Measurements from ENCODE around the gene CADPS. TPM values are rescaled to one million over a fixed set of nuclear protein-coding genes. Genes with fewer than 3 reads are reported as not detected.
"Not testable (repeated sequence)": the region's sequence is repeated elsewhere in the genome, so short reads cannot be mapped to it uniquely, and the experiment has no call there.

CADPS gene
- total RNA-seq, 2 experiments from 2014 or later, result not detected

- Mint-ChIP-seq H3K27me3 (peaks cover 4% of the 10 kb centered on the region), H3K36me3 (no peaks in the 10 kb centered on the region), H3K27ac (no peak overlapping the region), H3K4me3 (no peak overlapping the region), H3K4me1 (no peaks in the 10 kb centered on the region), H3K9me3 (no peaks in the 10 kb centered on the region)
- DNase-seq, result no peak
These were observed 288.9 kb downstream of the CADPS start for GRCh38 chr3:62586356-62586755.

DNA sequence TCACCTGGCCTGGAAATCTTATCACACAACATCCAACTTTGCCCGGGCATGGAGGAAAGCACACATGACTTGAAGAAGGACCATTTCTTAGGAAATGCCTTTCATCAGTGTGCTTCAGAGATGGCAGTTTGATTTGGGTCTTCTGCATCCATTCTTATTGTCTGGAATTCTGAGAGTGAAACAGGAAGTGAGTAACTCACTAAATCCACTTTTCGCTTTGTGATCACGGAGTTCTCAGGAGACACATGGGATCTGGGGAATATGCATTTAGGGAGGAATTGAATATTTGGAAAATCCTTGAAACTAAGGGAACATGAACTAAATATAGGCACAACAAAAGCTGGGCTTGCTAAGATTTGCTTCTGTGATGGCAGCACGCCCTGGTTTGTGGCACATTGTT is 289.4 kb downstream of the CADPS start:
- Mint-ChIP-seq H3K36me3 (no peaks in the 10 kb centered on the region), H3K4me1 (no peaks in the 10 kb centered on the region), H3K27me3 (no peaks in the 10 kb centered on the region), H3K27ac (no peak overlapping the region), H3K4me3 (no peak overlapping the region), H3K9me3 (no peaks in the 10 kb centered on the region)
- DNase-seq, result no peak

DNA sequence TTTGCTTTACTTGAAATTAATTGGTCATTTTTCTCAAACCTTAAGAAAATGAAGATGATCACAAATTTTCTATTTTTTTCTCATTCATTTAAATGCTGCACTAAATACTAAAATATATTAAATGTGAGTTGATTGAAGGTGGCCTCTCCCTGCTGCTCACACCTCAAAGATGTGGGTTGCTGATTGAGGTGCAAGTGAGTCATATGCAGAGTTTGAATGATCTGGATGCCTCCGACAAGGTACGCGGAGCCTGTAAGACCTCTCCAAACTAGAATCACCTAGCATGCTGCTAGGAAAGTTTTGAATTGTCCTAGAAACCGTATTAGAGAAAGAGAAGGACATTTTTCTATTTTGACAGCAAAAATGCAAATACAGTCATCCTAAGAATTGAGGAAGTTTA is 290.6 kb downstream of the CADPS start:
- Mint-ChIP-seq H3K9me3 (peaks cover 5% of the 10 kb centered on the region), H3K4me3 (no peak overlapping the region), H3K36me3 (no peaks in the 10 kb centered on the region), H3K27ac (no peak overlapping the region), H3K4me1 (no peaks in the 10 kb centered on the region), H3K27me3 (no peaks in the 10 kb centered on the region)
- no peak for DNase-seq

DNA sequence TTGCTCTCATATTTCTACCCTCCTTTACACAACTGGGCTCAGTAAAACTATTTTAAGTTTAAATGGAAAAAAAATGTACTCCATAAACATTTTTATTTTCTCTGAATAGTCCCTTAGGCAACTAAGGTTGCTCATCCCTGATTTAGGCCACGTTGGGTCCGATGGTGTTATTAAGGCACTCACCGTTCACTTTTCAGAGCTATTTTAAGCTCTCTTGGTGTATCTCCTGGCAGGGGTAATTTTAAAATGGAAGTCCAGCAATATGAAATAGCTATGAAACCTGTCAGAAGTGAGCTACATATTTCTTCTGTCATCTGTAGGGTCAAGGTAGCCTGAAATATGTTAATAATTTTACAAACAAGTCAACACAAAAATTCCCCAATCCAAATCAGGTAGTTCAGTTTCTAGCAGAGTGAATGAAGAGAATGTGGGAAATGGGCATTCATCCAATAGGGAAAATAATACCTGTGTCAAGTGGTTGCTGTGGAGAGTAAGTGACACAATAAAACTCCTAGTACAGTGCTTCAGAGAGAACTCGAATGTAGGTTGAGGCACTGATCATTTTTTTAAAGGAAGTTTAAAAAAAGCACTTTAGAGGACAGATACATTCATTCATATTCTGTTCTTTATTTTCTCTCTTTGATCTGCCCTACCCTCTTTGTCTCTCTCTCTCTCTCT is 292.6 kb downstream of the CADPS start:
- Mint-ChIP-seq H3K9me3 (peaks cover 13% of the 10 kb centered on the region), H3K27ac (no peak overlapping the region), H3K27me3 (no peaks in the 10 kb centered on the region), H3K4me1 (no peaks in the 10 kb centered on the region), H3K4me3 (no peak overlapping the region), H3K36me3 (no peaks in the 10 kb centered on the region)
- no peak for DNase-seq

- DNase-seq, H3K4me1 Mint-ChIP-seq, H3K27ac Mint-ChIP-seq, H3K4me3 Mint-ChIP-seq, H3K36me3 Mint-ChIP-seq, H3K27me3 Mint-ChIP-seq: not testable (repeated sequence)
- H3K9me3 Mint-ChIP-seq, result peaks cover 13% of the 10 kb centered on the region
These were observed 294.7 kb downstream of the CADPS start for GRCh38 chr3:62580485-62580884.

DNA sequence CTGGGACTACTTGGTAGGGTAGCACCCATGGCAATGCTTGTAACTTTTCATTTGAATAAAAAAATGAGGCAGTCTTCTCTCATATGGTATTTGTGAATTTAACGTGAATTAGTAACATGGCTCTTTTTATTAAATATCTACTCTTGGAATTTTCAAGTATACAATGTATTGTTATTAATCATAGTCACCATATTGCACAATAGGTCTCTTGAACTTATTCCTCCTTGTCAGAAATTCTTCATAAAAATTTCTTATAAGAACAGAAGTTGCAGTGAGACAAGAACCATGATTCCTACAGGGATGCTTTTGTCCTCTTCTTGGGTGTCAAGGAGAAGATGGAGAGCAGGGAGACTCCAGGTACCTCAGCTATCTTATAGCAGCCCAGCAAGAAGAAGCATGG is 298.1 kb downstream of the CADPS start:
- H3K4me1 Mint-ChIP-seq, result no peaks in the 10 kb centered on the region
- H3K27ac Mint-ChIP-seq, result no peak overlapping the region
- H3K36me3 Mint-ChIP-seq, result no peaks in the 10 kb centered on the region
- H3K9me3 Mint-ChIP-seq, result peaks cover 13% of the 10 kb centered on the region
- H3K27me3 Mint-ChIP-seq, result peaks cover 8% of the 10 kb centered on the region
- H3K4me3 Mint-ChIP-seq, result no peak overlapping the region
- DNase-seq, result no peak

GRCh38 chr3:62574266-62574898 is 300.8 kb downstream of the CADPS start:
- Mint-ChIP-seq H3K4me3 (no peak overlapping the region), H3K27ac (no peak overlapping the region), H3K36me3 (no peaks in the 10 kb centered on the region), H3K9me3 (peaks cover 5% of the 10 kb centered on the region), H3K4me1 (no peaks in the 10 kb centered on the region), H3K27me3 (peaks cover 19% of the 10 kb centered on the region)
- no peak for DNase-seq

- Mint-ChIP-seq H3K9me3 (no peaks in the 10 kb centered on the region), H3K4me3 (no peak overlapping the region), H3K27ac (no peak overlapping the region), H3K36me3 (no peaks in the 10 kb centered on the region), H3K4me1 (no peaks in the 10 kb centered on the region), H3K27me3 (peaks cover 21% of the 10 kb centered on the region)
- DNase-seq, result no peak
These were observed 303.3 kb downstream of the CADPS start for GRCh38 chr3:62571916-62572315.

DNA sequence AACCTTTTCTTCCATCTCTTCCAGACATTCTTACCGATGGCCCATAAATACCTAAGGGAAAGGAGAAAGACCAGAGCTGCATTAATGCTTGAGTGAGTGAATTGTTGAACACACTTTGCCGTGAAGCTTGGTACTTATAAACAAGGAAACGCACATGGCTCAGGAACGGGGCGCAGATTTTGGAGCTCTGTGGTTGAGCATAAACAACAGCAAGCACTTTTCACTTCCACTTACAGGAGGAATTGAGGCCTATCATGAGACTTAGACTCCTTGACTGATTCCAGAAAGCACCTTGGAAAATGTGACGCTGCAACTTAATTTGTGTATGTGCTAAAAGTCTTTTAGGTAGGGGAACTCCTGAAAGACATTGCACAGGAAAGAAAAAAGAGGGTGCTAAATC is 304.3 kb downstream of the CADPS start:
- Mint-ChIP-seq H3K4me1 (no peaks in the 10 kb centered on the region), H3K27ac (no peak overlapping the region), H3K4me3 (no peak overlapping the region), H3K36me3 (no peaks in the 10 kb centered on the region), H3K9me3 (no peaks in the 10 kb centered on the region), H3K27me3 (peaks cover 21% of the 10 kb centered on the region)
- no peak for DNase-seq

DNA sequence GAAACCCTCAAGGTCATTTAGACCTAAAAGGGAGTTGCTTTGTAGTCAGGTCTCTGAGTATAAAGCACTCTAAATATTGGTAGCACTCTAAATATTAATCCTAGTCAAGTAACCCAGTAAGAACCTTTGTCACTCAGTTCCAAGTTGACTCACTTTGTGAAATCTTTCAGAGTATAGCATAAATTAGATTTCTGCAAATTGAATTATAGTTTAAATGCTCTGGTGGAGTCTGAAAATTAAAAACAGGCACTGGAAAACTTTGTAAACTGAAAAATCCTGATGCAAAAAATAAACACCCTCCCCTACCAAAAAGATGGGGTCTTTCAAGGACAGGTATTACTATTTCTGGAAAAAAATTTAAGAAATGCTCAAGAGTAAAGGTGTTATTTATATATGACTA is 305.6 kb downstream of the CADPS start:
- Mint-ChIP-seq H3K9me3 (no peaks in the 10 kb centered on the region), H3K27me3 (peaks cover 21% of the 10 kb centered on the region), H3K27ac (no peak overlapping the region), H3K4me1 (no peaks in the 10 kb centered on the region), H3K4me3 (no peak overlapping the region), H3K36me3 (no peaks in the 10 kb centered on the region)
- no peak for DNase-seq

GRCh38 chr3:62567097-62568021 is 307.9 kb downstream of the CADPS start:
- Mint-ChIP-seq H3K36me3 (no peaks in the 10 kb centered on the region), H3K4me3 (no peak overlapping the region), H3K27ac (no peak overlapping the region), H3K4me1 (no peaks in the 10 kb centered on the region), H3K9me3 (no peaks in the 10 kb centered on the region), H3K27me3 (peaks cover 14% of the 10 kb centered on the region)
- no peak for DNase-seq

DNA sequence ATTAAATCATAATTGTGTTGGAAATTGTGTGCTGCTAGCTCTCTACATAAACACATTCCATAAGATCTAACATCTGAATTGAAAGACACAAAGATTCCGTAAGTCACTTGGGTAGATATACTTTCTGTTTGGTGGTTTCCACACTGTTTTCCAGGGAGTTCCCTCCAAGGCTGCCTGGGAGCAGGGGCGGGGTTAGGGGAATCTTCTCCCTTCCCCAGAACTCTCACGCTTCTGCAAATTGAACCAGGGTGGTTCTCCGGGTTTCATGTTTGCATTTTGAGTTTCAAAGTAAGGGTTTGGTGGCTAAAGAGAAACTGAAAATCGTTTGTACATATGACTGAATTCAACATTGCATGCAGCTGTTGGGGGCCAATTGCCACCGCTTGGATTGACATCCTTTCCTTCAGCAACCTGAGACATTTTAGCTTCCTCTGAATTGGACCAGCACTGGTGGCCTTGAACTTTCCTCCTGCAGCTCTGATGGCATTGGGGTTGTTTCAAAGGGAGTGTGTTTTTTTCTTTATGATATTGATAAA is 309.1 kb downstream of the CADPS start:
- Mint-ChIP-seq H3K4me3 (no peak overlapping the region), H3K4me1 (no peaks in the 10 kb centered on the region), H3K9me3 (no peaks in the 10 kb centered on the region), H3K27ac (no peak overlapping the region), H3K36me3 (no peaks in the 10 kb centered on the region), H3K27me3 (peaks cover 6% of the 10 kb centered on the region)
- DNase-seq, result no peak

DNA sequence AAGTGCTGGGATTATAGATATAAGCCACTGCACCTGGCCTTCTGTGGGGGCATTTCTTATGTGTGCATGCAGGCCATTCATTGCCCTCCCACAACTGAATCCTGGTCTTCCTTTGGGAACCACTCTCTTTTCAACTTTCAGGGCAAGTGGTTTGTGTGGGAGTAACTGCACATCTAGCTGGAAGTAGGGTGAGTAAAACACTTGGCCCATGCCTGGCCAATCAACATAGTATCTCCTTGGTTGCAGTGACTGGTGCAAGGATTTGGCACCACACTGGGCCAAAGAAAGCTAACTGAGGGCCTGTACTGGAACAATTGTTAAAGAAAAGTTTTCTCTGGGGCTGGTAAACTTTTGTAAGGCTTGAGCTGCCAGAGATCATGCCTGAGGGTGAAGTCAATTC is 312.6 kb downstream of the CADPS start:
- H3K4me3 Mint-ChIP-seq, result no peak overlapping the region
- H3K27ac Mint-ChIP-seq, result no peak overlapping the region
- no peaks in the 10 kb centered on the region for H3K36me3 Mint-ChIP-seq
- H3K27me3 Mint-ChIP-seq, result peaks cover 3% of the 10 kb centered on the region
- no peak for DNase-seq
- no peaks in the 10 kb centered on the region for H3K9me3 Mint-ChIP-seq
- no peaks in the 10 kb centered on the region for H3K4me1 Mint-ChIP-seq

DNA sequence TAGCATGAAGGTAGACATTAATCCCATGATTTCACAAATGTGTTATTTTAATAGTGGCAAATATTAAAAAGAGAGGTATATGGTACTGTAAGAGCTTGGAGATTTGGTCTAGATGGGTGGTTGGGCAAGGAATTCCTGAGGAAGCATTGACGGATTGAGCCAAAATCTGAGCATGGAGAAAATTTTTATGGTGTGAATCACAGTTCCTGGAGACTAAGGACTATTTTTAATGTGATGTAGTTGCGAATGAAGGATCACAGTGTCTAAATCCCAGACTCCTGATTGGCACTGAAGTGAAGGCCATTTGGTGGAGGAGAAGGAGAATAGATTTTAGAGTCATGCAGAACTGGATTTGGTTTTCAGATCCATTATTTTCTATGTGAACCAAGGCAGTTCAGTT is 313.2 kb downstream of the CADPS start:
- DNase-seq, result no peak
- Mint-ChIP-seq H3K27me3 (peaks cover 3% of the 10 kb centered on the region), H3K36me3 (no peaks in the 10 kb centered on the region), H3K4me1 (no peaks in the 10 kb centered on the region), H3K4me3 (no peak overlapping the region), H3K9me3 (no peaks in the 10 kb centered on the region), H3K27ac (no peak overlapping the region)

- DNase-seq, result no peak
- H3K27me3 Mint-ChIP-seq, result peaks cover 3% of the 10 kb centered on the region
- no peak overlapping the region for H3K4me3 Mint-ChIP-seq
- no peaks in the 10 kb centered on the region for H3K9me3 Mint-ChIP-seq
- H3K36me3 Mint-ChIP-seq, result no peaks in the 10 kb centered on the region
- H3K27ac Mint-ChIP-seq, result no peak overlapping the region
- no peaks in the 10 kb centered on the region for H3K4me1 Mint-ChIP-seq
These were observed 315.3 kb downstream of the CADPS start for GRCh38 chr3:62559831-62560445.

Measured in activated naive CD8-positive, alpha-beta T cell treated with anti-CD3 and anti-CD28 coated beads for 36 hours (primary cell).